GM18508 (cell line): ENCODE measurements around the gene TENM4.
"Not testable (repeated sequence)": the region's sequence is repeated elsewhere in the genome, so short reads cannot be mapped to it uniquely, and the experiment has no call there.

ENCODE experiments used
- ATAC-seq: cut with Tn5 transposase; IDR thresholded peaks from one replicate; pipeline ENCODE4 v1.9.1; 2021; ENCODE audit warnings: moderate number of reproducible peaks; ENCODE audit not compliant: insufficient read depth, unreplicated experiment

The TENM4 gene

DNA sequence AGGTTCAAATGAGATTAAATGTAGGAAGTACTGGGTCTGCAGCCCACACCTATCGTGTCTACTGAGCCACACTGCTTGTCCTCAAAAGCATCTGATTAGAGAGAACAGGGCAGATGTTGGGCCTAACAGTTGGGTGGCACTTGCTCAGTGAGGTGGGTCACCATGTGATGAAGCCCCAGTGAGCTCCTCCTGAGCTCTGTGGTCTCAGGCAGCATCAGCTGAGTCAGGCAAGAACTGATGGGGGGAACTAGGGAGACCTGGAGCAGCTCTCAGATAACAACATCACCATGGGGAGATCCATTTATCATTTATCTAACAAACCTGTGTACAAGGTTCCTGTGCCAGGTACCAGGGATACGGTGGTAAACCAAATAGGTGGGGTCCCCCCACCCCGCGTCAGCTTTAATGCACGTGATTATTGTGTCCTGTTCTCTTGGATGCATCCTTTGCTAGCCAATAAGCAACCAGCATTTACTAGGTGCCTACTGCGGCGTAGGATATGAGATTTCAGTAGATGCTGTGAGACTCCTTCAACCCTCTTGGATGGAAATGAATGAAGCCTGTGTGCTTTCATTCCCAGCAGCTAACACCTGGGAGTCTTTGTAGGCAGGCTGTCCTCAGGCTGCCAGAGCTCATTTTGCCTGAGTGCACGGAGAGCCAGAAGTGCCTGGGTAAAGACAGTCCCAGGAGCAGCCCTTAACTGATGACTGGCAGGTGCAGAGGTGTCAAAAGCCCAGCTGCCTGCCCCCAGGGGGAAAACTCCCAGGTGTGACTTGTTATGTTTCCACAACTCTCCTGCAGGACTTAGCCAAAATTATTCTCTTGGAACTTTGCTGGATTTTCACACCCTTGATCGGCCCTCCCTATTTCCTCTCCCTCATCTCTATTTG lies 792.6 kb downstream of the TENM4 start:
- ATAC-seq: no peak

DNA sequence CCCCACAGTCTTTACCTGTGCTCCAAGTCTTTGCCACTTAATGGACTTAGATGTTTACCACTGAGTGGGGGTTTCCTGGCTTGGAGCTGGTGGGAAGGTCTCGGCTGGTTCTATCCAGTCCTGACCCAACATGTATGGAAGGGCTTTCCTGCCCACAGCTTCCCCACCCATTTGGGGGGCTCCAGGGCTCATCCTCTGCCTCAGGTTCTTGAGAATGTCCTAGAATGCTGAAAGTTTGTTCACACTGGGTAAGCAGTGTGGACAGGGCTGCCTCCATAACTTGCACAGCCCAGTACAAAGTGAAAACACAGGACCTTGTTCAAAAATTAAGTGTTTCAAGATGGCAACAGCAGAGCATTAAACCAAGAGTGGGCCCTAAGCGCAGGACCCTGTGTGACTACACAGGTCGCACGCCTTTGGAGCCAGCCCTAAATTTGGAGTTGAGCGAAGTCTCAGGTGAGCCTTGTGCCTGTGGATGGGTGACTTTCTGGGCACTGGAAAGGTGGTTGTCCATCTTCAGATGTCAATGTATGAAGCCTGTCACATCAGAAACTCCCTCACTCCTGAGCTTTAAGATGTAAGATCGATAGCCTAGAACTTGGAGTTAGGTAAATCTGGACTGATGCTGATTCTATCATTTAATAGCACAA lies 793.4 kb downstream of the TENM4 start:
- no peak for ATAC-seq

DNA sequence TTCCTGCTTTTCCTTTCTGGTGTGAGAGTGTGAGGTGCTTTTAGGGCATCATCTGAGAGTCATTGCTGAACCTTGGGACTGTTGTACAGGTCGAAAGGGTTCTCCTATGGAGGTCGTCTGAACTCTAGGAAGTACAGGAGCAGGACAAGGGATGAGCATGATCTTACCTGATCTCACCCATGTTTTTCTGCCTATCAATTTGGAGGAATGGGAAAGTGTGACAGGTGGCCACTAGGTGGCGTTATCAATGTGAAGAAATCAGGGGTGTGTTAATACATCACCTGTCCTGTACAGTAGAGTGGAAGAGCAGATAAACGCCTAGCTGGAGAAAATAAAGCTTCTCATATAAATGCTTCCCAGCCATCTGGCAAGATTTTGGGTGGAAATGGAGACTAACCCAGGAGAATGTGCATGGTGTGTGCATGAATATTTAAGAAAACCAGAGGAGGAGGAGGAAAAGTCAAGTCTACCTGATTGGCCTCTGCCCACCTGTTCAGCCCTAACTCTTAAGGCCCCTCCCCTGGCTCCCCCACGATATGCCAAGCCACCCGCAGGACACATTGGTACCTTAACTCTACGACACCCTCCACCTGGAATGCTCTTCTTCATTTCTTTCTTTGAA lies 794.2 kb downstream of the TENM4 start:
- no peak for ATAC-seq

DNA sequence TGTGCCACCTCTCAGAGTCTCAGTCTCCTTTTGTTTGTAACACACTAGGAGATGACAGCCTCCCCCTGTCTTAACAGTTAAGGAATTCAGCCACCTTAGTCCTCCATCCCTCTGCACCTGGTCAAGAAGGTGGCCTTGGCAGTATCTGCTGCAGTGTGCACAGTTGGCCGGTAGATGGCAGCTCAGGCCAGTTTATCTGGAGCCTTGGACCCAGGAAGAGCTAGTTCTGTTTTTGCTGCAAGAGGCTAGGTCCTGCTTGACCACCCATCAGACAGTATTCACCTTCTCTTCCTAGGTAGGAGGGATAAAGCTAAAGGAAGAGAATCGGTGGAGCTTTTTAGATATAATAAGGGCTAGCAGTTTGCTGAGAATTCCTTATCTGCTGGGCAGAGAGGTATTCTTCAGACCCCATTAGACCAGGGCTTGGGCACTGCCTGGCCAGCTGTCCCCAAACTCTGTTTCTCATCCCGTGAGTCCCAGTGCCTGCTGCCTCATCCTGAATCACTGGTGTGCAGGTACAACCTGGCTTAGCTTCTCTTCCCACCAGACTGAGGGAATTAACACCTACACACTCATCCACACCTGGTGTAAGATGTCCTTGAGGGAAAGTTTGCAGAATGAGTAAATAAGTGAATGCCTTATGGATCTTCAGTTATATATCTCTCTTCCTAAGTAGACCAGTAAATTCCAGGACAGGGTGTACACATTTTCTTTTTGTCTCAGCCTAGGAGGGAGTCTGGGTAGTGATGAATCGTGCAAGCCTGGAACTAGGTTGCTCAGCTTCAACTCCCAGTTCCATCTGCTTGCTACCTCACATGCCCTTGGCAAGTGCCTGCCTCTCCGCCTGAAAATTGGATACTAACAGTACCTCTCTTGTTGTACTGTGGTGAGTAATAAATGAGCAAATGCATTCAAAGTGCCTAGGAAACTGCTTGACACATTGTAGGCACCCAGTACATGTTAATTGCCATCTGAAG lies 795.3 kb downstream of the TENM4 start:
- ATAC-seq: no peak

DNA sequence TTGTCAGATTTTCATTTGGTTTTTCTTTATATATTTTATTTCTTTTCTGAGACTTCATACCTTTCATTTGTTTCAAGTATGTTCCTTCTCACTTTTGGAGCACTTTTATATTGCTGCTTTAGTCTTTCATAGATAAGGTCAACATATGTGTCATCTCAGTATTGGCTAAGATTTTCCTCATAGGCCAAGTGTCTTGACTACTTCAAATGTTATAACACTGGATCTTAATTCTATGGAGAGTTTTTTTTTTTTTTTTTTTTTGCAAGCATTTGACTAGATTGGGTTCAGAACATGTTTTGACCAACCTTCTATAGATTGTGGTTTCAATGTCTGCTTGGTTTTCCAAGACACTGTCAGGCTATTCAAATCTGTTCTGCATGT lies 797.2 kb downstream of the TENM4 start:
- no peak for ATAC-seq

DNA sequence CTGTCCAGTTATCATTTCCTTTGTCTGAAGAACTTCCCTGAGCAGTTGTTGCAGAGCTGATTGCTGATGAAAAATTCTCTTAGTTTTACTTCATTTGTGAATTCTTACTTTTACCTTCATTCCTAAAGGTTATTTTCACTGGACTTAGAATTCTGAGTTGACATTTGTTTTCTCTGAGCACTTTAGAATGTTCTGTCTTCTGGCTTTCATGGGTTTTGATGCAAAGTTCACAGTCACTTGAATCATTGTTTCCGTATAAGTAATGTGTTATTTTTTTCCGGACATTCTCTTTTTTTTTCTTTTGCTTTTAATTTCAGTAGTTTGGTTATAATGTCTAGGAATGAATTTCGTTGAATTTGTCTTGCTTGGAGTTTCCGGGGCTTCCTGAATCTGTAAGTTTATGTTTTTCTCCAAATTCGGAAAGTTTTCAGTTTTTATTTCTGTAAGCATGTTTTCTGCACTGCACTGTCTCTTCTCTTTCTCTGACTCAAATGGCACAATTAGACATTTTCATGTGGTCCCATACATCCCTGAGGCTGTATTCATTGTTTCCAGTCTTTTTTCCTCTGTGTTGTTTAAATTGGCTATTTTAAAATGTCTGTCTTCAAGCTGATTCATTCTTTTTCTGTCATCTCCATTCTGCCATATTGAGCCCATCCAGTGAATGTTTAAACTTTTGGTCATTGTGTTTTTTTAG lies 797.7 kb downstream of the TENM4 start:
- no peak for ATAC-seq

DNA sequence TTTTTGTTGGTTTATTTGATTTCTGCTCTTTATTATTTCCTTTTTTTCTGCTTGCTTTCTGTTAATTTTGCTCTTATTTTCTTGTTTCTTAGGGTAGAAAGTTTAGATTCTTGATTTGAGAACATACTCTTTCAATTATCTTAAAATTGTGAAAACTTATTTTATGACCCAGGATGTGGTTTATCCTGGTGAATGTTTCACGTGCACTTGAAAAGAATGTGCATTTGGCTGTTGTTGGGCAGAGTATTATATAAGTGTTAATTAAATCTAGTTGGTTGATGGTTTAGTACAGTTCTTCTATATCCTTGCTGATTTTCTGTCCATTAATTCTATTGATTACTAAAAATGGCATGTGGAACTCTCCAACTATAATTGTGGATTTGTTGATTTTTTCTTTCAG lies 799.3 kb downstream of the TENM4 start:
- ATAC-seq: no peak

DNA sequence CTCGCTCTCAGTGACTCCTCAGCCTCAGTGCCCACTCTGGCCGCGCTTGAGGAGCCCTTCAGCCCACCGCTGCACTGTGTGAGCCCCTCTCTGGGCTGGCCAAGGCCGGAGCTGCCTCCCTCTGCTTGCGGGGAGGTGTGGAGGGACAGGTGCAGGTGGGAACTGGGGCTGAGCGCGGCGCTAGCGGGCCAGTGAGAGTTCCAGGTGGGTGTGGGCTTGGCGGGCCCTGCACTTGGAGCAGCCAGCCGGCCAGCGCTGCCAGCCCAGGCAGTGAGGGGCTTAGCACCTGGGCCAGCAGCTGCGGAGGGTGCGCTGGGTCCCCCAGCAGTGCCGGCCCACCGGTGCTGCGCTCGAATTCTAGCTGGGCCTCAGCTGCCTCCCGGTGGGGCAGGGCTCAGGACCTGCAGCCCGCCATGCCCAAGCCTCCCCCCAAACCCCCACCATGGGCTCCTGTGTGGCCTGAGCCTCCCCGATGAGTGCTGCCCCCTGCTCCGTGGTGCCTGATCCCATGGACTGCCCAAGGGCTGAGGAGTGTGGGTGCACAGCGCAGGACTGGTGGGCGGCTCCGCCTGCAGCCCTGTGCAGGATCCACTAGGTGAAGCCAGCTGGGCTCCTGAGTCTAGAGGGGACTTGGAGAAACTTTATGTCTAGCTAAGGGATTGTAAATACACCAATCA lies 802.0 kb downstream of the TENM4 start:
- ATAC-seq: no peak

DNA sequence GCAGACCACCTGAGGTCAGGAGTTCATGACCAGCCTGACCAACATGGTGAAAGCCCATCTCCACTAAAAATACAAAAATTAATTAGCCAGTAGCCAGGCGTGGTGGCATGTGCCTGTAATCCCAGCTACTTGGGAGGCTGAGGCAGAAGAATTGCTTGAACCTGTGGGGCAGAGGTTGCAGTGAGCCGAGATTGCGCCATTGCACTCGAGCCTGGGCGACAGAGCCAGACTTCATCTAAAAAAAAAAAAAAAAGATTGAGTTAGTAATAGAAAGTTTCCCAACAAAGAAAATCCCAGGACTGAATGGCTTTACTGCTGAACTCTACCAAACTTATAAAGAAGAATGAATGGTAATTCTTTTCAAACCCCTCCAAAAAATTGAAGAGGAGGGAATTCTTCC lies 803.3 kb downstream of the TENM4 start:
- ATAC-seq: not testable (repeated sequence)

DNA sequence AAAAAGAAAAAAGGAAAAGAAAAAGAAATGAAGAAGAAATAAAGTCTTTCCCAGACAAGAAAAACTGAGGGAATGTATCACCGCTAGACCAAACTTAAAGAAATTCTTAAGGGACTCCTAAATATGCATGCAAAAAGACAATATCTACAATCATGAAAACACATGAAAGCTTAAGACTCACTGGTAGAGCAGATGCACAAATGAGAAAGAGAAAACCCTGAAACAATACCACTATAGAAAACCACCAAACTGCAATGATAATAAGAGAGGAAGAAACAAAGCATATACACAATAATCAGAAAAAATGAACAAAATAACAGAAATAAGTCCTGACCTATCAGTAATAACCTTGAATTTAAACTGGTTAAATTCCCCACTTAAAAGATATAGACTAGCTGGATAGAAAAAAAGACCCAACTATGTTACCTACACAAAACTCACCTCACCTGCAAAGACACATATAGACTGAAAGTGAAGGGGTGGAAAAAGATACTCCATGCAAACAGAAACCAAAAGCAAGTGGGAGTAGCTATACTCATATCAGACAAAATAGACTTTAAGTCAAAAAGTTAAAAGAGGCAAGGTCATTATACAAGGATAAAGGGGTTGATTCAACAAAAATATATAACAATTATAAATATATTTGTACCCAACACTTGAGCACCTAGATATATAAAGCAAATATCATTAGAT lies 804.9 kb downstream of the TENM4 start:
- no peak for ATAC-seq

DNA sequence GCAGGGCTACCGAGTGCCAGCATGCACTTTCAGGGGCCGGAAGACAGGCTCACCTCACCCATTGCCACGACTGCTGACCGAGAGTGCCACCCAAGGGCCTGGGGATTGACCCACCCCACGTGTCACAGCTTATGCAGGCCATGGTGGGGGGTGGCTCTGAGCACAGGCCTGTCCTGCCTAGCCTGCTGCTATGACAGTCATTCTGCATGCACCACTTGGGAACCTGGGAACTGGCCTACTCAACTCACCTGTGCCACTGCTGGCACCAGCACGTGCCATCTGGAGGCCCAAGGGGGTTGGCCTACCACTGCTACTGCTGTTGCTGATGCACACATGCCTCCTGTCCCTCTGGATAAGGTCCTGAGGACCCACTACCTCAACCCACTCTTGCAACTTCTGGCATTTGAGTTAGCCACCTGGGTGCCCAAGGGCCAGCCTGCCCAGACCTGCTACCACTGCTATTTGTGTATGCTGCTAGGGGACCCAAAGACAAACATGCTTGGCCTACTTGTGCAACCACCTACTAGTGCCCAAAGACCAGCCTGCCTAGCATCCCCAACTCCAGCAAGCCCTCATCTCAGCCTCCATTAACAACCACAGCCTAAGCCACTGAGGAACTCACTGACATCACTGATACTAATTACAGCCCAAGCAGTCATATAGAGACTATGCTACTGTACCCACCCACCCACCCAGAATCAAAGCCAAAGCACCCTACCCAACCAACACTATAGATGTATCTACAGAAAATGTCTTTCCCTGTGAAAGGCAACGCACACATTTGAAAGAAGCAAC lies 807.1 kb downstream of the TENM4 start:
- no peak for ATAC-seq

DNA sequence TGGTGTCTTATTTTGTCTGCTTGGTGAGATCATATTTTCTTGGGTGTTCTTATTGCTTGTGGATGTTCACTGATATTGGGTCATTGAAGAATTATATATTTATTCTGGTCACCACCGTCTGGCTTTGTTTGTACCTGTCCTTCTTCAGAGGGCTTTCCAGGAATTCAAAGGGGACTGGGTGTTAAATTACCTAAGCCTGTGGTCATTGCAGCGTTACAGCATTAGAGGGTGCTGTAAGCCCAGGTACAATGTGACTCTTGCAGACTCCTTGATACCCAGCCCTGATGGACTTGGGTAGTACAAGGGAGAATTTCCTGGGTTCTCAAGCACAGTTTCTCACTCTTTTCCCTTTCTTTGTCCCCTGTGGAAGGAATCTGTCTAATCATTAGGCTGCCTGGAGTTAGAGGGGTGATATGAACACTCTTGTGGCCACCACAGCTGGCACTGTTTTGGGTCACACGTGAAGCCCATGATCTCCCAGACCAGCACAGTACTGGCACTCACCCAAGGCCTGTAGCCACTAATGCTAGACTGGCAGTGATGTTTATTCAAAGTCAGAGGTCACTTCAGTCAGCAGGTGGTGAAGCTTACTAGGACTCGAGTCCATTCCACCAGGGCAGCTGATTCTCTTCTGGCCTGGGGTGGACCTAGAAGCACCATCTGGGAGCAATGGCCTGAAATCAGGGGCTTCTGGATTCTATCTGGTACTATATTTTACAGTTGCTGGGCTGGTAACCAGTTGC lies 810.1 kb downstream of the TENM4 start:
- no peak for ATAC-seq

DNA sequence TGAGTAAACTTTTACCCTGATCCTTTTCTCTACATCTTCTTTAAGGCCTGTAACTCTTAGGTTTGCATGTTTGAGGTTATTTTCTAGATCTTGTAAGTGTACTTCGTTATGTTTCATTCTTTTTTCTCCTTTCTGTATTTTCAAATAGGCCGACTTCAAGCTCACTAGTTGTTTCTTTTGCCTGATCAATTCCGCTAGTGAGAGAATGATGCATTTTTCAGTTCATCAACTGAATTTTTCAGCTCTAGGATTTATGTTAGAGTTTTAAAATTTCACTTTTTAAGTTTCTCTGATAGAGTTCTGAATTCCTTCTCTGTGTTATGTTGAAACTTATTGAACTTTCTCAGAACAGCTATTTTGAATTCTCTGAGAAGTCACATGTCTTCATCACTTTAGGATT lies 810.7 kb downstream of the TENM4 start:
- no peak for ATAC-seq

DNA sequence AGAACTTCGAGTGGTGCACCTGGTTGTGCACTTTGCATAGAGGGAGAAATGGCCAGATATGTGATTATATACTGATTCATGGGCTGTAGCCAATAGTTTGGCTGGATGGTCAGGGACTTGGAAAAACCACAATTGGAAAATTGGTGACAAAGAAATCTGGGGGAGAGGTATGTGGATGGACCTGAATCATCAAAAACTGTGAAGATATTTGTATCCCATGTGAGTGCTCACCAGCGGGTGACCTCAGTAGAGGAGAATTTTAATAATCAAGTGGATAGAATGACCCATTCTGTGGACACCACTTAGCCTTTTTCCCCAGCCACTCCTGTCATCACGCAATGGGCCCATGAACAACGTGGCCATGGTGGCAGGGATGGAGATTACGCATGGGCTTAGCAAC lies 818.2 kb downstream of the TENM4 start:
- no peak for ATAC-seq

DNA sequence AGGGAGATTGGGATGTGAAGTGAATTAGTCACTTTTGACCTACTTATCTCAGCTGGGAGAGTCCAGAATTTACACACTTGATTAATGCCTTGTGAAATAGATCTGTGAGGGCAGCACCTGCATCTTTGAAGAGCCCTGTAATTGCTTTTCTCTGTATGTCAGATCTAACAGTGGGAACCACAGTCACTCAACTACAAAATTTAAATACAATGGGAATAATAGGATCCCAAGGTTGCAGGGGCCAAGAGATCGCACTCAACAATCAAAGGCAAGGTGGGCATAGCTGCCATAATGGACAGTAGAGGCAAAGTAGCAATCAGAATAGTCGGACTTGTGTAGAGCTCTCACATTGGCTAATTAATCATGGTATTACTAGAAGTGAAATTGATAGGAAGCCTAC lies 820.7 kb downstream of the TENM4 start:
- no peak for ATAC-seq

DNA sequence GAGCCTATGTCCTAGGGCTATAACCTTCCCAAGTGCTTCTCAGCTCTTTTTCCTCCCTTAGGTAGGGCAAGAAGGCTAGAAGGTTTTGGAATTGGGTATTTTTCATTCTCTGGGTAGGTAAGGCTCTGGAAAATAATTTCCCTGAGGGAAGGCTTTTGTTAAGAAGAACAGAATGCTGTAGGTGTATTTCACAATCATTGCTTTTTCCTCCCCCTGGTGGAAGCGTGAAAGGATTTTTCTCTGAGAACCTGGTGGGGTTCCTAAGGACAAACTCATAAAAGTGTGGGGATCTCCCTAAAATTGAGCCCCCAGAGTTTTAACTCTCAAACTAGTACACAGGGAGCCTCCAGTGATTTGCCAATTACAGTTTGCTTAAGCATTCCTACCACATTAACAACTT lies 825.1 kb downstream of the TENM4 start:
- ATAC-seq: no peak

DNA sequence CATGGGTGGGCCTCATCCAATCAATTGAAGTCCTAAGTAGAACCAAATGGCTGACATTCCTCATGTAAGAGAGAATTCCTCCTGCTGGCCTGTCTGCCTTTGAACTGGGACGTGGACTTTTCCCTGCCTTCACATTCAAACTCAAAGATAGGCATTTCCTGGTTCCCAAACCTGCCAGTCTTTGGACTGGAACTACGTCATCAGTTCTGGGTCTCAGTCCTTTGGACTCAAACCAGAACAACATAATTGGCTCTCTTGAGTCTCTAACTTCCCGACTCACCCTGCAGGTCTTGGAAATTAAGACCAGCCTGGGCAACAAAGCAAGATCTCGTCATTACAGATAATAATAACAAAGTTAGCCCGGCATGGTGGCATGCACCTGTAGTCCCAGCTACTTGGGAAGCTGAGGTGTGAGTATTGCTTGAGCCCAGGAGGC lies 827.4 kb downstream of the TENM4 start:
- no peak for ATAC-seq
